Right renal cortex interstitium (tissue), 3 donors: ENCODE data around the gene KDM2A. TPM values are rescaled to one million over a fixed set of nuclear protein-coding genes. Genes with fewer than 3 reads are reported as not detected.
"Not testable (repeated sequence)": the region's sequence is repeated elsewhere in the genome, so short reads cannot be mapped to it uniquely, and the experiment has no call there.

Experiments used
- DNase-seq, 3 donors: peaks; one replicate each; pipeline ENCODE4 v3.0.0-alpha.2; 2013; ENCODE audit warnings: low read depth in 3 of 3, low spot score in 2 of 3
- polyA plus RNA-seq, 3 donors: library from polyadenylated mRNA; unstranded; fragments of 120-200 nt; gene quantifications; one replicate each; pipeline ENCODE4 v1.2.1, GENCODE V29; 2013; ENCODE audit not compliant: insufficient read length in 3 of 3

Gene KDM2A
- polyA plus RNA-seq, 3 donors = 69.5 to 72.5 (median 71.3) TPM

DNA sequence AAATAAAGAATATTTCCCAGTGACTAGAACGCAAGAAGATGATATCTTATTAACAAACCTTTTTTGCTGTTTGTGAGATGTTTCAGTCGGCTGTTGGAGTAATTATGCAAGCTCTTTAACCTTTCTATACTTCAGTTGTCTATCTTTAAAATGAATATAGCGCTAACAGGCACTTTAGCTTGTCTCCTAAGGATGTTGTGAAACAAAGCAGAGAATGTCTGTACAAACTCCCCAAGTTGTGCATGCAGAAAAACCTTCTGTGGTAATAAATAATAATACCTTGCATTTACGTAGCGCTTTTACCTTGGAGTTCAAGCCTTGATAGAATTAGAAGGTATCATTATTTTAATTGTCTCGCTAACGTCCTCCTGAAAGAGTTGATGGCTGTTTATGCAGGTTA is 1.9 kb upstream of the KDM2A start:
- no peak for DNase-seq

- DNase-seq = no peak
These were observed 1.3 kb upstream of the KDM2A start for GRCh38 chr11:67117672-67118180.

DNA sequence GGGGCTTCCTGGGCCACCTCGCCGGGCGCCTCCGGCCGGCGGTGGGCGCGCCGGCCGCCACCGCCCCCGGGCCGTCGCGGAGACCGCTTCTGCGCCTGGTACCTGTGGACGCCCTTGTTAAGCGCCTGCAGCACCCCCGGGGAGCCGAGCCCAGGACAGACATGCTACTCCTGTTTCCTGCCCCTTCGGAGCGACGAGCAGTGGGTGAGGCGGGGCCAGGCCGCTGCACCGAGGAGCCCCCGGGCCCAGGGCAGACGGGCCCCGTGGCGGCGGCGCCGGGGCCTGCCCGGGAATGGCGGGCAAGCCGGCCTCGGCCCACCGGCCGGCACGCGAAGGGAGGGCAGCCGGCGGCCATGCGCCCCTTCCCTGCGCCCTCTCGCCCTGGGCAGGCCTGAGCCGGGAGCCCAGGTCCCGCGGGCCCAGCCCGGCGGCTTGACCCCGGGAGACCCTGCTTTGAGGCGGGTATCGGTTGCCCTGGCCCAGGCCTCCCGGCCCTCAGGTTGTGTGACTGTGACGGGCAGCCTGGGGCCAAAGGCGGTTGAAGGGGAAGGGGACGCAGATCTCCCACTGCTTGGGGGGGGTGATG is 789 bp upstream of the KDM2A start:
- DNase-seq = no peak

DNA sequence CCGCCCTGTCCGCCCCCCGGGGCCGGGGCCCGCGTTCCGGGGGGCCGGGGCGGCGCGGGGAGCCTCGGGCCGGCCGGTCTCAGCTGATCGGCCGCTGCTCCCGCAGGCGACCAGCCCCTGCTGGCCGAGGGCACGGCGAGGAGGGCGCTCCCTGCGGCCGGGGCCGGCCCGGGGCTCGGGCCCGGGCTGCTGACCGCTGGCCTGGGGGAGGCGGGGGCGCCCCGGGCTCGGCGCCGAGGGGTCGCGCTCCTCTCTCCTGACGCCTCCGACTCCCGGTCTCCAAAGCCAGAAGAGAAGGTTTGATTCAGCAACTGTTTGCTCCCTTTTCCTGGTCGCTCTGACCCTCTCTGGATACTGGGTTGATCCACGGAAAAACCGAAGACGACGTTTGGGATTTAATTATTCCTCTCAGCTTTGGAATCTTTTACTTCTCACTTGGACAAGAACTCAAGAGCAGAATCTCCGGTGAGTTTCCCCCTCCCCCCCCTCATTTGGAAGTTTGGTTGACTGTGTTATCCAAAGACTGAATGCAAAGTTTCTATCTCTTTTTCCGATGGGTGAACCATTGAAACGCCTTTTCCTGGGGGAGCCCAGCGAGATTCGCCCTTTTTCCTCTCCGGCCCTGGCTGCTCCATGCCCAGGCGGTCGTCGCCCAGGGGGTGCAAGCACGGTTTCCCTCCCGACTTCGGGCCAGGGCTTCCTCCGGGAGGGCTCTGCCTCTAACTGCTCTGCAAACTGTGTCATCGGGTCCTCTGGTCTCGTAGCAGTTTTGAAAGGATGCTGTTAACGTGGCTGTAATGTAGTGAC is 725 bp downstream of the KDM2A start:
- no peak for DNase-seq

DNA sequence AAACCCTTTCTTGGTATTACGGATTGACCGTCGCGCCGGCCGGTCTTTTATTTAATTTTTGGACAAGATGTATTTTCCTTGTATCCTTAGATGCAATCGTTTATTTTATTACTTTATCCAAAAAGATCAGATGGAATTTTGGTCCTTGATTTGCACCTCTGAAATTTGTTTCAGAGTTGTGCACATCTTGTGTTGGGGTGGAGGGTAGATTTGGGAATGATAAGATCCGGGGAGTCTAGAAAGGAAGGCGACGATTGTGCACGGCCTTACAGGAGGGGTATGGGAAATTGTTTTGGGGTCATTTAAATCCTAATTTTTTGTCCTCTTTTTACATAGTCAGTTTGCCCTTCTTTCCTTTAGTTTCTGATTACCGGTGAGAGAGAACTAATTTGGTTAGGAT is 1.4 kb downstream of the KDM2A start:
- DNase-seq = no peak

- DNase-seq = no peak
These were observed 2.0 kb downstream of the KDM2A start for GRCh38 chr11:67120881-67121710.

DNA sequence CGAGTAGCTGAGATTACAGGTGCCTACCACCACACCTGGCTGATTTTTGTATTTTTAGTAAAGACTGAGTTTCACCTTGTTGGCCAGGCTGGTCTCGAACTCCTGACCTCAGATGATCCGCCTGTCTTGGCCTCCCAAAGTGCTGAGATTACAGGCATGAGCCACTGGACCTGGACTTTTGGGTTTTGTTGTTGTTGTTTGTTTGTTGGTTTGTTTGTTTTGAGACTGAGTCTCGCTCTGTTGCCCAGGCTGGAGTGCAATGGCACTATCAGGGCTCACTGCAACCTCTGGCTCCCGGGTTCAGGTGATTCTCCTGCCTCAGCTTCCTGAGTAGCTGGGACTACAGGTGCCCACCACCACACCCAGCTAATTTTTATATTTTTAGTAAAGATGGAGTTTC is 4.7 kb downstream of the KDM2A start:
- not testable (repeated sequence) for DNase-seq

- DNase-seq = not testable (repeated sequence)
These were observed 7.2 kb downstream of the KDM2A start for GRCh38 chr11:67126243-67126642.

DNA sequence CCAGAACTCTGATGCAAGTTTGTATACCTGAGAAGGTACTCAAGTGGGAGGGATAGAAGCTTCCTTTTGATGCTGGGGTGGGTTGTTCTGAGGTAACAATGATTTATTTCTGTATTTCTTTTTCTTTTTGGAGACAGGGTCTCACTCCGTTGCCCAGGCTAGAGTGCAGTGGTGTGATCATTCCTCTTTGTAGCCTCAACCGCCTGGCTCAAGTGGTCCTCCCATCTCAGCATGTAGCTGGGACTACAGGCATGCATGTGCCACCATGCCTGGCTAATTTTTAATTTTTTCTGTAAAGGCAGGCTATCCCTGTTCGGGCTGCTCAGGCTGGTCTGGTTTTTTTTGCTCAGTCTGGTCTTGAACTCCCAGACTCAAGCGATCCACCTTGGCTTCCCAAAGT is 7.9 kb downstream of the KDM2A start:
- DNase-seq = no peak

- DNase-seq = not testable (repeated sequence)
These were observed 11.8 kb downstream of the KDM2A start for GRCh38 chr11:67130861-67131260.

DNA sequence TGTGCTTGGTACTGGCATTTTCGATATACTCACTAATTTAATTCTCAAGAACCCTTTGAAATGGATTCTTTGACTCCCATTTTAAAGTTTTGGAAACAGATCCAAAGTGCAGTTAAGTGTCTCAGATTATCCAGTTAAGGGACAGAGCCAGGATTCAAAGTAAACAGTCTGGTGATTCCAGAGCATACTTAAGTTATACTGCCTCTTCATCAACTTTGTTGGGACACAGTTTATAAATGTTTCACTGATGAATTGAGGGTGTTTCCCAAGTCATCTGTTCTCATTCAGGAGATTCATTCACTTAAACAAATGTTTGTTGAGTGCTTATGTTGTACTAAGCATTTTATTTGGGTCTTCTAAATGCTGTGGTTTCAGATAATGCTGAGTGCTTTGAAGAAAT is 17.1 kb downstream of the KDM2A start:
- no peak for DNase-seq

- no peak for DNase-seq
These were observed 19.9 kb downstream of the KDM2A start for GRCh38 chr11:67138922-67139321.

GRCh38 chr11:67146516-67147226 is 27.6 kb downstream of the KDM2A start:
- DNase-seq = no peak

DNA sequence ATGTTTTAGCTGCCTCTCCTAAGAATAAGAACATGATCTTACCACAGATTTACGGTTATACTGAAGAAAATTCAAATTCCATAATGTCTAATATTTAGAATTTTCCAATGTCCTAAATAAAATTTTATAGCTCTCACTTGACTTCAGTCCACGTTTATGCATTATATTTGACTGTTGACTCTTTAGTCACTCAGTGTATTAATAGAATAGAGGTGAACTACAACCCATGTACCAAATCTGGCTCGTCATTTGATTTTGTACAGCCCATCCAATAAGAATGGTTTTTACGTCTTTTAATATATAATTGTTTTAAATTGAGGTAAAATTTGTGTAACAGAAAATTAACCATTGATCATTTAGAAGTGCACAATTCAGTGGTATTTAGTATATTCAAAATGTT is 34.9 kb downstream of the KDM2A start:
- no peak for DNase-seq

DNA sequence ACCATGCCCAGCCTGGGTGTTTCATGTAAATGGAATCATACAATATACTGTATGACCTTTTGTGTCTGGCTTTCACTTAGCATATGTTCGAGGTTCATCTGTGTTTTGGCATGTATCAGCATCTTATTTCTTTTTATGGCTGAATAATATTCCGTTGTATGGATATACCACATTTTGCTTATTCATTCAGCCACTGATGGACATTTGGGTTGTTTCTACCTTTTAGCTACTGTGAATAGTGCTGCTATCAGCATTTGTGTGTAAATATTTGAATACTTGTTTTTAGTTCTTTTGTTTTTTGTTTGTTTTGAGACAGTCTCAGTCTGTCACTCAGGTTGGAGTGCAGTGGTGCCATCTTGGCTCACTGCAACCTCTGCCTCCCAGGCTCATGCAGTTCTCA is 35.7 kb downstream of the KDM2A start:
- DNase-seq = no peak

DNA sequence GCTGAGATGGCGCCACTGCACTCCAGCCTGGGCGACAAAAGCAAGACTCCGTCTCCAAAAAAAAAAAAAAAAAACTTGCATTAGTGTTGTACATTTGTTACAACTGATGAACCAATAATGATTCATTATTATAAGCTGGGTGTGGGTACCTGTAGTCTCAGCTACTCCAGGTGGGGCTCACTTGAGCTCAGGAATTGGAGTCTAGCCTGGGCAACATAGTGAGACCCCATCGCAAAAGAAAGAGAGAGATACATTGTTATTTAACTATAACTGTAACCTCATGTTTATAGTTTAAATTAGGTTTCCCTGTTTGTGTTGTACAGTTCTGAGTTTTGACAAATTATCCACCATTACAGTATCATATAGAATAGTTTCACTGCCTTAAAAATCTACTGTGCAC is 38.6 kb downstream of the KDM2A start:
- no peak for DNase-seq

DNA sequence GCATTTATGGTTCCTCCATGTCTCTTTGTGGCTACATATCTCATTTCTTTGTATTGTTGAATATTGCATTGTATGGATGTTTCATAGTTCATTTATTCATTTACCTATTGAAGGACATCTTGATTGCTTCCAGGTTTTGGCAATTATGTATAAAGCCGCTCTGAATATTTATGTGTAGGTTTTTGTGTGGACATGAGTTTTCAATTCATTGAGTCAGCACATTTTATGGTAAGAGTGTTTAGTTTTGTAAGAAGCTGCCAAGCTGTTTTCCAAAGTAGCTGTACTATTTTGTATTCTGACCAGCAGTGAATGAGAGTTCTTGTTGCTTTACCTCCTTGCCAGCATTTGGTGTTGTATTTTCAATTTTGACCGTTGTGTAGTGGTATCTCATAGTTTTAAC is 39.2 kb downstream of the KDM2A start:
- no peak for DNase-seq

DNA sequence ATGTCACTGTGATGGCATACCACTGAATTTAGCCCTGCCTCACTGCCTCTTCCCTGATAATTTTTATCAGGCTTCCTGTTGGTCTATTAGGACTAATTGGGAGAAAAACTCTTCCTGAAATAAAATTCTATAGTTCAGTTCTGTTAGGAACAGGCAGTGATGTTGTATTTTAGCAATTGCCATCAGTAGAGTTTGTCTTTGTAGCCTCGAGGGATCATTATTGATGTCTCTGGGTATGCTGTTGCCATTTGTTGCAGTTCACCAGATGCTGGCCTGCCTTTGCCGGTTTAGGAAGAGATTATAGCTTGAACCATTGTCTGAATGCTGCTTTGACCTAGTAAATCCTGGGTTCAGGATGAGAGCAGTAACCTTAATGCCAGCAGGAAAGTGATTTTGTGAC is 41.0 kb downstream of the KDM2A start:
- DNase-seq = no peak

DNA sequence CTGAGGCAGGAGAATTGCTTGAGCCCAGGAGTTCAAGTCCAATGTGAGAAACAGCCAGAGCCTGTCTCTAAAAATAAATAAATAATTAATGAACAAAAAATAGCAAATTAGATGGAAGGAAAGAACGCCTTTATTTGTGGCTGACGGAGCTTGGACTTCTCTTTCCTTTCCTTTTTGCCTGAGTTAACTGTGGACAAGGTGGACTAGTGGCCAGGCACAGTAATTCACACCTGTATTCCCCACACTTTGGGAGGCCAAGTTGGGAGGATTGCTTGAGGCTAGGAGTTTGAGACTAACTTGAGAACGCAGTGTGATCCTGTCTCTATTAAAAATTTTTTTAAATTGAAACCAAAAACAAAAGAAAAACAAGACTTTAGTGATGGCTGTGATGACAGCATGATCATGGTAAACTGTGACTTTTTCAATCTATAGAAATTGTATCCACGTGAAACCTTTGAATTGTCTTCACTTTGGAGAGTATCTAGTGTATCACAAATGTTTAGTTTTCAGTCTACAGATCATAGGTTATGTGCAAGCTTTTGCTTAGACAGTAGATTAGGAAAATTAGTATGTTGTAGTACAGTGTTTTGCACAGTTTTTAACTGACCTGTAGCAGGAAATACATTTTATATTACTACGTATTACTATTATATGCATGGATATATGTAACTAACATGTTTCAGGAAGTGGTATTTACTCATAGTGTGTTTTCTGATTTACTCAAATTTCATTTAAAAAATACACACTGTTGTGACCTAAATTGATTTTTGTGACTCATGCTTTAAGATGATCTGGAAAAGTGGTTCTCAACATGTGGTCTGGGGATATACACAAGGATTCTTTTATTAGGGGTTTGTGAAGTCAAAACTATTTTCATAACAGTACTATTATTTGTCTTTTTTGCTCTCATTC is 42.1 kb downstream of the KDM2A start:
- no peak for DNase-seq

DNA sequence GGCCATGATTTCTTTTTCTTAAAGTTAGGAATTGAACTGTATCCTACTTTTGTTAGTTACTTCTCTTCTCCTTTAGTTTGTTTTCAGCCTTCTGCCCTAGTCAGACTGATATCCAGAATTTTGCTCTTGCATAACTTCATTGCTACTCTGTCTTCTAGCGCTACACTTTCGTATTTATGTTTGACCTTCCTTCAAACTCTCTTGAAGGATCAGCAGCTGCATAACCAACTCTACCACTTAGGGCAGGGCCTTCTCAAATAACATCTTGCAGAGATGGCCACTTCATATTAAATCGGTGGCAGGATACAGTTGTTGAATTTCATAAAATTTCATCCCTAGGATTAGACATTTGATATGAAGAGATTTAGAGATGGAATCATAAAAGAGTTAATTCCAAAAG is 43.9 kb downstream of the KDM2A start:
- DNase-seq = no peak
